Measurements from ENCODE around the gene CPNE1. TPM values are rescaled to one million over a fixed set of nuclear protein-coding genes. Genes with fewer than 3 reads are reported as not detected.

The CPNE1 gene
- total RNA-seq, 2 experiments from 2014 or later, result 308 to 324 TPM

GRCh38 chr20:35704514-35705261 lies 40.0 kb upstream of the CPNE1 start:
- TF ChIP-seq, protein P1, sequence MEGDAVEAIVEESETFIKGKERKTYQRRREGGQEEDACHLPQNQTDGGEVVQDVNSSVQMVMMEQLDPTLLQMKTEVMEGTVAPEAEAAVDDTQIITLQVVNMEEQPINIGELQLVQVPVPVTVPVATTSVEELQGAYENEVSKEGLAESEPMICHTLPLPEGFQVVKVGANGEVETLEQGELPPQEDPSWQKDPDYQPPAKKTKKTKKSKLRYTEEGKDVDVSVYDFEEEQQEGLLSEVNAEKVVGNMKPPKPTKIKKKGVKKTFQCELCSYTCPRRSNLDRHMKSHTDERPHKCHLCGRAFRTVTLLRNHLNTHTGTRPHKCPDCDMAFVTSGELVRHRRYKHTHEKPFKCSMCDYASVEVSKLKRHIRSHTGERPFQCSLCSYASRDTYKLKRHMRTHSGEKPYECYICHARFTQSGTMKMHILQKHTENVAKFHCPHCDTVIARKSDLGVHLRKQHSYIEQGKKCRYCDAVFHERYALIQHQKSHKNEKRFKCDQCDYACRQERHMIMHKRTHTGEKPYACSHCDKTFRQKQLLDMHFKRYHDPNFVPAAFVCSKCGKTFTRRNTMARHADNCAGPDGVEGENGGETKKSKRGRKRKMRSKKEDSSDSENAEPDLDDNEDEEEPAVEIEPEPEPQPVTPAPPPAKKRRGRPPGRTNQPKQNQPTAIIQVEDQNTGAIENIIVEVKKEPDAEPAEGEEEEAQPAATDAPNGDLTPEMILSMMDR (IDR thresholded peaks at IDR 0.05), result no peak
- DNase-seq, result no peak
- peak overlapping the region; percentile 51 for H3K27ac Mint-ChIP-seq
- intact Hi-C loops (cut with micrococcal nuclease), result no loop called here
- no peaks in the 10 kb centered on the region for H3K9me3 Mint-ChIP-seq
- no peaks in the 10 kb centered on the region for H3K27me3 Mint-ChIP-seq
- ATAC-seq, result no peak
- peaks cover 74% of the 10 kb centered on the region for H3K36me3 Mint-ChIP-seq (ENCODE audit: low read depth)
- peaks cover 30% of the 10 kb centered on the region for H3K4me1 Mint-ChIP-seq (ENCODE audit: low read depth)
- ChIA-PET CTCF (interaction anchor here (0.7 to 2.8 kb wide), 3 partner anchors 30 to 103 kb away, joined by 3 to 6 read pairs (median 3); no protein-coding TSS in a partner anchor), POLR2A (interaction anchor here (0.9 to 35.7 kb wide), 6 partner anchors 22 to 89 kb away, joined by 3 to 1214 read pairs (median 5); partner anchors contain the start of genes CPNE1, RBM12, RBM39 and SPAG4)
- no peak overlapping the region for H3K4me3 Mint-ChIP-seq

- no peaks in the 10 kb centered on the region for H3K9me3 Mint-ChIP-seq
- TF ChIP-seq, protein P1 (IDR thresholded peaks at IDR 0.05), result no peak
- H3K4me1 Mint-ChIP-seq (ENCODE audit: low read depth), result peaks cover 26% of the 10 kb centered on the region
- H3K36me3 Mint-ChIP-seq (ENCODE audit: low read depth), result peaks cover 72% of the 10 kb centered on the region
- DNase-seq (no peak), ATAC-seq (no peak)
- H3K27ac Mint-ChIP-seq, result peak overlapping the region; percentile 65
- intact Hi-C loops (cut with micrococcal nuclease), result no loop called here
- CTCF ChIA-PET, result interaction anchor here (0.7 to 2.8 kb wide), 3 partner anchors 15 to 37 kb away, joined by 3 to 6 read pairs (median 4); no protein-coding TSS in a partner anchor
- no peak overlapping the region for H3K4me3 Mint-ChIP-seq
- H3K27me3 Mint-ChIP-seq, result no peaks in the 10 kb centered on the region
- POLR2A ChIA-PET, result interaction anchor here (0.6 to 35.7 kb wide), 10 partner anchors 24 to 240 kb away, joined by 3 to 1214 read pairs (median 4); partner anchors contain the start of genes RBM39 and SPAG4
Measured at GRCh38 chr20:35702824-35703695, 38.4 kb upstream of the CPNE1 start.

- H3K27ac Mint-ChIP-seq, result peak overlapping the region; percentile 60
- ChIA-PET CTCF (interaction anchor here (0.7 to 2.8 kb wide), 2 partner anchors 22 to 38 kb away, joined by 4 to 6 read pairs; no protein-coding TSS in a partner anchor), POLR2A (interaction anchor here (0.7 to 35.7 kb wide), 8 partner anchors 13 to 248 kb away, joined by 3 to 1214 read pairs (median 3); partner anchors contain the start of genes CPNE1, RBM12, RBM39 and SPAG4)
- no peak overlapping the region for H3K4me3 Mint-ChIP-seq
- no peak for DNase-seq
- ATAC-seq, result no peak
- H3K9me3 Mint-ChIP-seq, result no peaks in the 10 kb centered on the region
- H3K4me1 Mint-ChIP-seq (ENCODE audit: low read depth), result peaks cover 34% of the 10 kb centered on the region
- intact Hi-C loops (cut with micrococcal nuclease), result no loop called here
- TF ChIP-seq, protein P1 (IDR thresholded peaks at IDR 0.05), result no peak
- peaks cover 70% of the 10 kb centered on the region for H3K36me3 Mint-ChIP-seq (ENCODE audit: low read depth)
- no peaks in the 10 kb centered on the region for H3K27me3 Mint-ChIP-seq
Measured at GRCh38 chr20:35702051-35702823, 37.5 kb upstream of the CPNE1 start.

DNA sequence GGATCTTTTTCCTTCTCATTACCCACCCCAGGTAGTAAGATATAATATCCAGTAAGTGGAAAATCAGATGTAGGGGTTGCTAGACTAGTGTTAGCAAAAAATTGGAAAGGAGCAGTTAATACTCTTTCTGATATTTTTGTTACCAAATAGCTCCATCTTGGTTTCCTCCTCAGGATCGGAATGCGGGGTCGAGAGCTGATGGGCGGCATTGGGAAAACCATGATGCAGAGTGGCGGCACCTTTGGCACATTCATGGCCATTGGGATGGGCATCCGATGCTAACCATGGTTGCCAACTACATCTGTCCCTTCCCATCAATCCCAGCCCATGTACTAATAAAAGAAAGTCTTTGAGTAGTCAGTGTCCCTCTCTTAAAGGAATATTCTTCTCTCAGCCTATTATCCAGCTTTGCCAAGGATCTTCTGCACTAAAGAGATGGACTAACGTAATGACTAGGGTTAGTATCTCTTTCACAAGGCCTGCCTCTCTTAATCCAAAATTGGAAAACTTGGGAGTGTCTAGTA lies 36.0 kb upstream of the CPNE1 start:
- peaks cover 33% of the 10 kb centered on the region for H3K4me1 Mint-ChIP-seq (ENCODE audit: low read depth)
- ChIA-PET CTCF (interaction anchor here (0.7 to 1.6 kb wide), 4 partner anchors 20 to 253 kb away, joined by 3 to 7 read pairs (median 4); partner anchors contain the start of gene SCAND1), POLR2A (interaction anchor here (0.6 to 35.7 kb wide), 8 partner anchors 21 to 246 kb away, joined by 3 to 1214 read pairs (median 4); partner anchors contain the start of genes CPNE1, PHF20, RBM12 and RBM39)
- H3K4me3 Mint-ChIP-seq, result peak overlapping the region; percentile 83
- peak overlapping the region; percentile 97 for H3K27ac Mint-ChIP-seq
- TF ChIP-seq, protein P1 (IDR thresholded peaks at IDR 0.05), result no peak
- no peaks in the 10 kb centered on the region for H3K27me3 Mint-ChIP-seq
- DNase-seq (no peak), ATAC-seq (no peak)
- H3K9me3 Mint-ChIP-seq, result no peaks in the 10 kb centered on the region
- peaks cover 63% of the 10 kb centered on the region for H3K36me3 Mint-ChIP-seq (ENCODE audit: low read depth)
- intact Hi-C loops (cut with micrococcal nuclease), result no loop called here

Data from activated CD8-positive, alpha-beta T cell treated with anti-CD3 and anti-CD28 coated beads for 36 hours (primary cell).